IMR-90 (cell line): ENCODE data around the gene BAZ2B. TPM values are rescaled to one million over a fixed set of nuclear protein-coding genes. Genes with fewer than 3 reads are reported as not detected.

Experiments
- ATAC-seq: fragments of 200-7000 bp; cut with Tn5 transposase; 2 replicates; pipeline ENCODE4 v1.9.1; 2020; ENCODE audit warnings: low read depth, mild to moderate bottlenecking, moderate library complexity
- BruUV-seq: library from RNA; stranded (reverse); fragments of 400-500 nt; replicated peaks from 2 replicates; lab custom pipeline; 2021; lab: Mats Ljungman, UMichigan
- CTCF ChIA-PET: fragments of 300-600 bp; formaldehyde crosslinking; extraction: SDS; loops from one replicate; lab custom pipeline; 2021; ENCODE audit warnings: antibody characterized with exemption; lab: Yijun Ruan, JAX
- POLR2A ChIA-PET: fragments of 300-600 bp; sonication (Branson Sonifier 250); formaldehyde crosslinking; loops from one replicate; lab custom pipeline; 2022; ENCODE audit warnings: antibody characterized with exemption; ENCODE audit not compliant: unreplicated experiment; lab: Charles Lee
- DNase-seq: peaks from one replicate; pipeline ENCODE4 v3.0.0; 2013
- H2AFZ ChIP-seq: replicated peaks from 2 replicates; pipeline ENCODE3; 2013; ENCODE audit warnings: low read length, mild to moderate bottlenecking; ENCODE audit not compliant: poor library complexity
- H2AK5ac ChIP-seq: 2 replicates; pipeline ENCODE4 v1.6.1; 2013; ENCODE audit warnings: low read depth, low read length, inconsistent platforms
- H2AK9ac ChIP-seq: replicated peaks from 2 replicates; pipeline ENCODE3; 2013; ENCODE audit warnings: mild to moderate bottlenecking, low read depth, low read length, moderate library complexity; ENCODE audit not compliant: poor library complexity
- H2BK120ac ChIP-seq: 2 replicates; pipeline ENCODE4 v1.6.1; 2013; ENCODE audit warnings: low read depth, low read length, inconsistent platforms
- H2BK15ac ChIP-seq: 3 replicates; pipeline ENCODE4 v1.6.1; 2013; ENCODE audit warnings: low read depth, low read length, inconsistent platforms
- H2BK20ac ChIP-seq: 2 replicates; pipeline ENCODE4 v1.6.1; 2013; ENCODE audit warnings: low read depth, mild to moderate bottlenecking, inconsistent platforms, low read length, moderate library complexity
- H2BK5ac ChIP-seq: 2 replicates; pipeline ENCODE4 v1.6.1; 2013; ENCODE audit warnings: mild to moderate bottlenecking, low read depth, low read length, inconsistent platforms; ENCODE audit not compliant: poor library complexity, severe bottlenecking
- H3K14ac ChIP-seq: replicated peaks from 2 replicates; pipeline ENCODE4 v1.6.1; 2013; ENCODE audit warnings: low read depth, low read length, inconsistent platforms
- H3K18ac ChIP-seq: 2 replicates; pipeline ENCODE4 v1.6.1; 2013; ENCODE audit warnings: low read depth, low read length, control low read depth
- H3K23ac ChIP-seq: 2 replicates; pipeline ENCODE4 v1.6.1; 2013; ENCODE audit warnings: low read depth, low read length, inconsistent platforms
- H3K27ac ChIP-seq: 2 replicates; pipeline ENCODE4 v1.5.1; 2013; ENCODE audit warnings: mild to moderate bottlenecking, control low read depth, low read length; ENCODE audit not compliant: insufficient read depth
- H3K27me3 ChIP-seq: 2 replicates; pipeline ENCODE4 v1.6.1; 2013; ENCODE audit warnings: low read length; ENCODE audit not compliant: control insufficient read depth, insufficient read depth
- H3K36me3 ChIP-seq: 2 replicates; pipeline ENCODE4 v1.6.1; 2013; ENCODE audit warnings: low read length, mixed read lengths; ENCODE audit not compliant: control insufficient read depth, insufficient read depth
- H3K4ac ChIP-seq: 2 replicates; pipeline ENCODE4 v1.6.1; 2013; ENCODE audit warnings: low read depth, low read length, inconsistent platforms
- H3K4me1 ChIP-seq: 2 replicates; pipeline ENCODE4 v1.6.1; 2013; ENCODE audit warnings: low read length, mixed read lengths; ENCODE audit not compliant: control insufficient read depth, insufficient read depth
- H3K4me2 ChIP-seq: 2 replicates; pipeline ENCODE4 v1.6.1; 2013; ENCODE audit warnings: low read depth, mild to moderate bottlenecking, control low read depth, low read length, moderate library complexity
- H3K4me3 ChIP-seq: 2 replicates; pipeline ENCODE4 v1.5.1; 2013; ENCODE audit warnings: low read depth, mild to moderate bottlenecking, control low read depth, low read length, moderate library complexity; ENCODE audit not compliant: insufficient read depth
- H3K56ac ChIP-seq: 2 replicates; pipeline ENCODE4 v1.6.1; 2013; ENCODE audit warnings: low read length, inconsistent platforms; ENCODE audit not compliant: insufficient read depth; ENCODE audit errors: extremely low read depth
- H3K79me1 ChIP-seq, 2 experiments: 2 replicates each; pipeline ENCODE4 v1.6.1; 2013; ENCODE audit warnings: low read length in 2 of 2, inconsistent platforms in 1 of 2, low read depth in 1 of 2
- H3K9ac ChIP-seq: 2 replicates; pipeline ENCODE4 v1.6.1; 2013; ENCODE audit warnings: low read depth, low read length, control low read depth
- H3K9me1 ChIP-seq: 2 replicates; pipeline ENCODE4 v1.6.1; 2013; ENCODE audit warnings: low read length, inconsistent platforms; ENCODE audit not compliant: insufficient read depth
- H3K9me3 ChIP-seq: 2 replicates; pipeline ENCODE4 v1.6.1; 2013; ENCODE audit warnings: low read length; ENCODE audit not compliant: control insufficient read depth, insufficient read depth
- H4K20me1 ChIP-seq: 2 replicates; pipeline ENCODE4 v1.6.1; 2013; ENCODE audit warnings: low read length, inconsistent platforms; ENCODE audit not compliant: insufficient read depth
- H4K5ac ChIP-seq: 2 replicates; pipeline ENCODE4 v1.6.1; 2013; ENCODE audit warnings: mild to moderate bottlenecking, low read depth, low read length, control low read depth
- H4K8ac ChIP-seq, 2 experiments: 2 replicates each; pipeline ENCODE4 v1.6.1; 2013; ENCODE audit warnings: low read depth in 2 of 2, low read length in 2 of 2, control low read depth in 1 of 2, inconsistent platforms in 1 of 2
- H4K91ac ChIP-seq: 2 replicates; pipeline ENCODE4 v1.6.1; 2013; ENCODE audit warnings: low read depth, low read length, inconsistent platforms; ENCODE audit not compliant: insufficient read depth
- CEBPB ChIP-seq: IDR thresholded peaks from 2 replicates; pipeline ENCODE4 v1.6.1; 2012; ENCODE audit warnings: low read depth, low read length, improper control_type of control experiment
- CHD1 ChIP-seq: IDR thresholded peaks from 2 replicates; pipeline ENCODE4 v1.6.1; 2012; ENCODE audit warnings: low read depth, low read length, improper control_type of control experiment
- FOS ChIP-seq: fragments of 150-350 bp; IDR thresholded peaks from 2 replicates; pipeline ENCODE4 v1.6.1; 2016; ENCODE audit warnings: low read depth, low read length
- MAFK ChIP-seq: IDR thresholded peaks from 2 replicates; pipeline ENCODE4 v1.6.1; 2012; ENCODE audit warnings: low read depth, low read length, improper control_type of control experiment
- MAZ ChIP-seq: IDR thresholded peaks from 2 replicates; pipeline ENCODE4 v1.6.1; 2012; ENCODE audit warnings: low read depth, mild to moderate bottlenecking, low read length, improper control_type of control experiment, moderate library complexity, borderline replicate concordance
- MXI1 ChIP-seq: IDR thresholded peaks from 2 replicates; pipeline ENCODE4 v1.6.1; 2012; ENCODE audit warnings: low read depth, mild to moderate bottlenecking, low read length, moderate library complexity, borderline replicate concordance
- NFE2L2 ChIP-seq: fragments of 150-350 bp; IDR thresholded peaks from 2 replicates; pipeline ENCODE4 v1.6.1; 2016; ENCODE audit warnings: low read depth, mild to moderate bottlenecking, low read length
- POLR2A ChIP-seq: IDR thresholded peaks from 2 replicates; pipeline ENCODE4 v1.6.1; 2012; ENCODE audit warnings: mild to moderate bottlenecking, low read depth, low read length
- RAD21 ChIP-seq: IDR thresholded peaks from 2 replicates; pipeline ENCODE4 v1.6.1; 2012; ENCODE audit warnings: low read length, improper control_type of control experiment
- RCOR1 ChIP-seq: IDR thresholded peaks from 2 replicates; pipeline ENCODE4 v1.6.1; 2012; ENCODE audit warnings: mild to moderate bottlenecking, low read length, improper control_type of control experiment; ENCODE audit not compliant: insufficient replicate concordance
- RFX5 ChIP-seq: IDR thresholded peaks from 2 replicates; pipeline ENCODE4 v1.8.0; 2012; ENCODE audit warnings: low read depth, mild to moderate bottlenecking, low read length, moderate library complexity
- SMC3 ChIP-seq: fragments of 150-350 bp; IDR thresholded peaks from 2 replicates; pipeline ENCODE4 v1.6.1; 2016; ENCODE audit warnings: low read depth, mild to moderate bottlenecking, antibody characterized with exemption, low read length, moderate library complexity
- WGBS, 2 experiments: methylation state at CpG; one replicate each; pipeline versions ENCODE4 v1.1.5 to v1.1.7; 2013; ENCODE audit warnings: missing lambda C conversion rate in 2 of 2; ENCODE audit not compliant: insufficient read length in 1 of 2; ENCODE audit errors: extremely low coverage in 2 of 2; 5-methylcytosine and 5-hydroxymethylcytosine counted together
- dilution Hi-C: fragments of 300-500 bp; cut with HindIII; formaldehyde crosslinking; loops from one replicate; pipeline ENCODE4 v1.14.3; 2018; ENCODE audit warnings: low sequenced_read_pairs; ENCODE audit not compliant: unreplicated experiment
- in situ Hi-C: fragments of 300-500 bp; cut with MboI; formaldehyde crosslinking; loops from 3 replicates; pipeline ENCODE4 v1.14.3; 2019; ENCODE audit warnings: low sequenced_read_pairs, inconsistent platforms, mixed read lengths
- intact Hi-C: fragments of 100-400 bp; cut with micrococcal nuclease; formaldehyde crosslinking; loops from 2 replicates; pipeline ENCODE4 v1.10.0; 2022
- polyA plus RNA-seq, 3 experiments: library from polyadenylated mRNA; depleted of rRNA; stranded (reverse); fragments of >200 nt; gene quantifications; 2 replicates each; pipeline ENCODE4 v1.2.3, GENCODE V29; 2012; ENCODE audit warnings: low replicate concordance in 1 of 3
- total RNA-seq: library from RNA; depleted of rRNA; stranded (reverse); fragments of >200 nt; gene quantifications from 2 replicates; pipeline ENCODE4 v1.2.3, GENCODE V29; 2012
- TF ChIP-seq, protein P1 (sequence below): fragments of 150-350 bp; IDR thresholded peaks from 2 replicates; pipeline ENCODE4 v1.6.1; 2017; ENCODE audit warnings: mild to moderate bottlenecking, antibody characterized with exemption, low read length, low read depth
- TF ChIP-seq, protein P2 (sequence below): conservative IDR thresholded peaks from 2 replicates; pipeline ENCODE4 v1.5.1; 2012; ENCODE audit warnings: mild to moderate bottlenecking, low read depth, low read length, improper control_type of control experiment
- TF ChIP-seq, protein P3 (sequence below): fragments of 150-350 bp; IDR thresholded peaks from 2 replicates; pipeline ENCODE4 v1.6.1; 2016; ENCODE audit warnings: low read depth, mild to moderate bottlenecking, low read length, moderate library complexity, borderline replicate concordance

The BAZ2B gene
- total and polyA plus RNA-seq, 2 of the 4 experiments (the other 2 are of a cell fraction): 8.9 to 42.1 TPM

DNA sequence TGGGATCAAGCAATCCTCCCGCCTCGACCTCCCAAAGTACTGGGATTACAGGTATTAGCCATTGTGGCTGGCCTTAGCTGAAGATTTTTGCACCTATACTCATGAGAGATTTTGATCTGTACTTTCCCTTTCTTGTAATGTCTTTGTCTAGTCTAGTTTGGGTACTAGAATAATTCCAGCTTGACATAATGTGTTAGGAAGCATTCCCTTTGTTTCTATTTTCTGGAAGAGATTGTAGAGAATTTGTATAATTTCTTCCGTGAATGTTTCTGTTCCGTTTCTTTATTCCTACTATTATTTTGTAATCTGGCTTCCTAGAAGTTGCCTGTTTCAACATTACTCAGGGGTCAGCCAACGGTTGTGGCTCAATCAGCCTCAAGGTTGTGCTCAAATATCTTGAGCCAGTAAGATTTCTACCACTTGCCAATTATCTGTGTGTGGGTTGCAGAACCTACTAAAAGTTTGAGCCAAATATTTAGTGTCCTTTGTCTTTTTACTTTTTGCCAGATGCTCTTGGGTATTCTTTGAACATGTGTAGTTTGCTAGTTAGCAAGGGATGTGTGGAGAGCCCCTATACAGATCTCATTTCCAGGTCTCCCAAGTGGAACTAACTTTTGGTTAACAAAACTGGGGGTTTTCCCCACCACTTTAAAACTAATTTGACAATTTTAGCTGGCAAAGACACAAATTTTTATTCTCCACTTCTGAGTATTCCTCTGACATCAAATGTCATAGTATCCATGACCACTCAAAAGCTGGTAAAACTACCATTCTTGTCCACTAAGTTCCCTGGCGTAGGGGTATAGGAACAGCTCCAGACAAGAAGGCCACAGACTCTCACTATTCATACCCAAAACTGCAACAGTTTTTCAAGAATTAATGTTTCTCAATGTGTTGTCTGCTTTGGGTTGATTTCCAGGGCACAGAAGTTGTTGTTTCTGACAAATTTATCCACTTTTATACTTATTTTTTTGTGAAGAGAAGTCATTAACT, 42.8 kb upstream of the BAZ2B start:
- Histone ChIP-seq H2AFZ (no peak overlapping the region), H4K5ac (no peak overlapping the region), H3K4me3 (no peak overlapping the region), H3K9me1 (no peaks in the 10 kb centered on the region), H3K27ac (no peak overlapping the region), H4K8ac (no peak overlapping the region), H3K79me1 (no peaks in the 10 kb centered on the region), H3K9ac (no peak overlapping the region), H3K18ac (no peak overlapping the region), H3K14ac (no peak overlapping the region), H3K56ac (no peak overlapping the region), H3K27me3 (no peaks in the 10 kb centered on the region), H2BK15ac (no peak overlapping the region), H3K4me1 (no peaks in the 10 kb centered on the region), H4K20me1 (no peaks in the 10 kb centered on the region), H2BK20ac (no peak overlapping the region), H2BK120ac (no peak overlapping the region), H3K9me3 (no peaks in the 10 kb centered on the region), H4K91ac (no peak overlapping the region), H3K36me3 (no peaks in the 10 kb centered on the region), H3K4me2 (no peak overlapping the region), H2AK5ac (no peak overlapping the region), H3K23ac (no peak overlapping the region), H3K4ac (no peak overlapping the region), H2BK5ac (no peak overlapping the region), H2AK9ac (no peak overlapping the region)
- BruUV-seq: no TSS peak
- dilution Hi-C loops: no loop called here
- ChIA-PET POLR2A (no interaction called here), CTCF (no interaction called here)
- DNase-seq: no peak
- WGBS, 2 experiments: no CpG with 5 or more reads among the region's 6 CpGs
- intact Hi-C loops: no loop called here
- no peak for ATAC-seq
- in situ Hi-C loops: no loop called here
- TF ChIP-seq, protein P1, sequence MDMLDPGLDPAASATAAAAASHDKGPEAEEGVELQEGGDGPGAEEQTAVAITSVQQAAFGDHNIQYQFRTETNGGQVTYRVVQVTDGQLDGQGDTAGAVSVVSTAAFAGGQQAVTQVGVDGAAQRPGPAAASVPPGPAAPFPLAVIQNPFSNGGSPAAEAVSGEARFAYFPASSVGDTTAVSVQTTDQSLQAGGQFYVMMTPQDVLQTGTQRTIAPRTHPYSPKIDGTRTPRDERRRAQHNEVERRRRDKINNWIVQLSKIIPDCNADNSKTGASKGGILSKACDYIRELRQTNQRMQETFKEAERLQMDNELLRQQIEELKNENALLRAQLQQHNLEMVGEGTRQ: no peak
- TF ChIP-seq SMC3: no peak
- no peak for TF ChIP-seq CHD1
- TF ChIP-seq POLR2A: no peak
- TF ChIP-seq MAZ: no peak
- no peak for TF ChIP-seq NFE2L2
- TF ChIP-seq CEBPB: no peak
- TF ChIP-seq, protein P2, sequence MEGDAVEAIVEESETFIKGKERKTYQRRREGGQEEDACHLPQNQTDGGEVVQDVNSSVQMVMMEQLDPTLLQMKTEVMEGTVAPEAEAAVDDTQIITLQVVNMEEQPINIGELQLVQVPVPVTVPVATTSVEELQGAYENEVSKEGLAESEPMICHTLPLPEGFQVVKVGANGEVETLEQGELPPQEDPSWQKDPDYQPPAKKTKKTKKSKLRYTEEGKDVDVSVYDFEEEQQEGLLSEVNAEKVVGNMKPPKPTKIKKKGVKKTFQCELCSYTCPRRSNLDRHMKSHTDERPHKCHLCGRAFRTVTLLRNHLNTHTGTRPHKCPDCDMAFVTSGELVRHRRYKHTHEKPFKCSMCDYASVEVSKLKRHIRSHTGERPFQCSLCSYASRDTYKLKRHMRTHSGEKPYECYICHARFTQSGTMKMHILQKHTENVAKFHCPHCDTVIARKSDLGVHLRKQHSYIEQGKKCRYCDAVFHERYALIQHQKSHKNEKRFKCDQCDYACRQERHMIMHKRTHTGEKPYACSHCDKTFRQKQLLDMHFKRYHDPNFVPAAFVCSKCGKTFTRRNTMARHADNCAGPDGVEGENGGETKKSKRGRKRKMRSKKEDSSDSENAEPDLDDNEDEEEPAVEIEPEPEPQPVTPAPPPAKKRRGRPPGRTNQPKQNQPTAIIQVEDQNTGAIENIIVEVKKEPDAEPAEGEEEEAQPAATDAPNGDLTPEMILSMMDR: no peak
- TF ChIP-seq, protein P3, sequence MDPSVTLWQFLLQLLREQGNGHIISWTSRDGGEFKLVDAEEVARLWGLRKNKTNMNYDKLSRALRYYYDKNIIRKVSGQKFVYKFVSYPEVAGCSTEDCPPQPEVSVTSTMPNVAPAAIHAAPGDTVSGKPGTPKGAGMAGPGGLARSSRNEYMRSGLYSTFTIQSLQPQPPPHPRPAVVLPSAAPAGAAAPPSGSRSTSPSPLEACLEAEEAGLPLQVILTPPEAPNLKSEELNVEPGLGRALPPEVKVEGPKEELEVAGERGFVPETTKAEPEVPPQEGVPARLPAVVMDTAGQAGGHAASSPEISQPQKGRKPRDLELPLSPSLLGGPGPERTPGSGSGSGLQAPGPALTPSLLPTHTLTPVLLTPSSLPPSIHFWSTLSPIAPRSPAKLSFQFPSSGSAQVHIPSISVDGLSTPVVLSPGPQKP: no peak
- TF ChIP-seq RFX5: no peak
- TF ChIP-seq RAD21: no peak
- no peak for TF ChIP-seq RCOR1
- TF ChIP-seq MXI1: no peak
- no peak for TF ChIP-seq FOS
- TF ChIP-seq MAFK: no peak
